Neural cell (in vitro differentiated cells): ENCODE measurements around the gene MLIP. TPM values are rescaled to one million over a fixed set of nuclear protein-coding genes. Genes with fewer than 3 reads are reported as not detected.

Source experiments
- H2AFZ ChIP-seq: fragments of 200-600, 300-800 bp; sonication (generic), shearing (Covaris generic); 2 replicates; pipeline ENCODE4 v1.6.0; 2014; ENCODE audit warnings: low read depth, mild to moderate bottlenecking, antibody characterized with exemption, low read length, moderate library complexity
- H3F3A ChIP-seq: fragments of 200-600 bp; shearing (Covaris generic); 2 replicates; pipeline ENCODE4 v1.6.1; 2016; ENCODE audit warnings: mild to moderate bottlenecking, moderate library complexity, mixed read lengths, antibody characterized with exemption, low read length; ENCODE audit not compliant: insufficient read depth, poor library complexity, severe bottlenecking
- H3K27ac ChIP-seq: fragments of 200-600, 300-800 bp; sonication (generic), shearing (Covaris generic); 2 replicates; pipeline ENCODE4 v1.5.1; 2014; ENCODE audit warnings: mild to moderate bottlenecking, low read length, moderate library complexity
- H3K27me3 ChIP-seq: fragments of 300-800, 200-600 bp; sonication (generic), shearing (Covaris generic); 2 replicates; pipeline ENCODE4 v1.6.0; 2014; ENCODE audit warnings: mild to moderate bottlenecking, low read depth, low read length, moderate library complexity; ENCODE audit not compliant: insufficient read depth
- H3K36me3 ChIP-seq: fragments of 300-800, 200-600 bp; sonication (generic), shearing (Covaris generic); 2 replicates; pipeline ENCODE4 v1.5.1; 2014; ENCODE audit warnings: mild to moderate bottlenecking, antibody characterized with exemption, low read length, moderate library complexity; ENCODE audit not compliant: insufficient read depth
- H3K4me2 ChIP-seq: fragments of 300-800, 200-600 bp; sonication (generic), shearing (Covaris generic); 2 replicates; pipeline ENCODE4 v1.6.0; 2014; ENCODE audit warnings: mild to moderate bottlenecking, low read length
- H3K4me3 ChIP-seq: fragments of 300-800, 200-600 bp; sonication (generic), shearing (Covaris generic); 2 replicates; pipeline ENCODE4 v1.5.1; 2014; ENCODE audit warnings: mild to moderate bottlenecking, low read length, moderate library complexity
- H3K79me2 ChIP-seq: fragments of 200-600 bp; shearing (Covaris generic); replicated peaks from 2 replicates; pipeline ENCODE4 v1.6.0; 2014; ENCODE audit warnings: mild to moderate bottlenecking, low read length, moderate library complexity; ENCODE audit not compliant: insufficient read depth
- H3K9ac ChIP-seq: fragments of 300-800, 200-600 bp; sonication (generic), shearing (Covaris generic); 2 replicates; pipeline ENCODE4 v1.6.1; 2016; ENCODE audit warnings: mild to moderate bottlenecking, low read length, mixed read lengths
- H3K9me2 ChIP-seq: fragments of 200-600 bp; shearing (Covaris generic); 2 replicates; pipeline ENCODE4 v1.6.1; 2016; ENCODE audit warnings: mild to moderate bottlenecking, low read length, mixed read lengths; ENCODE audit not compliant: insufficient read depth
- H3K9me3 ChIP-seq: fragments of 200-600, 300-800 bp; sonication (generic), shearing (Covaris generic); 2 replicates; pipeline ENCODE4 v1.6.1; 2016; ENCODE audit warnings: mild to moderate bottlenecking, mixed run types, low read length, moderate library complexity, mixed read lengths
- H4K20me1 ChIP-seq: fragments of 200-600 bp; shearing (Covaris generic); 2 replicates; pipeline ENCODE4 v1.6.1; 2016; ENCODE audit warnings: mild to moderate bottlenecking, mixed run types; ENCODE audit not compliant: insufficient read depth
- CTCF ChIP-seq: fragments of 450-650 bp; IDR thresholded peaks from 2 replicates; pipeline ENCODE4 v1.5.1; 2014; ENCODE audit warnings: antibody characterized with exemption, mild to moderate bottlenecking, moderate library complexity; ENCODE audit not compliant: poor library complexity, severe bottlenecking
- EP300 ChIP-seq: fragments of 450-650 bp; conservative IDR thresholded peaks from 2 replicates; pipeline ENCODE4 v1.6.1; 2014; ENCODE audit warnings: antibody characterized with exemption, mild to moderate bottlenecking, moderate library complexity; ENCODE audit not compliant: poor library complexity, severe bottlenecking
- EZH2 ChIP-seq: fragments of 200-600, 300-800 bp; shearing (Covaris generic), sonication (generic); IDR thresholded peaks from 2 replicates; pipeline ENCODE4 v1.6.1; 2014; ENCODE audit warnings: antibody characterized with exemption, low read length, borderline replicate concordance, mild to moderate bottlenecking; ENCODE audit not compliant: insufficient read depth, poor library complexity, severe bottlenecking
- MXI1 ChIP-seq: fragments of 450-650 bp; conservative IDR thresholded peaks from 2 replicates; pipeline ENCODE4 v1.6.1; 2014; ENCODE audit warnings: antibody characterized with exemption, mild to moderate bottlenecking; ENCODE audit not compliant: poor library complexity, severe bottlenecking
- POLR2AphosphoS5 ChIP-seq: IDR thresholded peaks from 2 replicates; pipeline ENCODE4 v1.6.1; 2012
- RAD21 ChIP-seq: fragments of 450-650 bp; conservative IDR thresholded peaks from 2 replicates; pipeline ENCODE4 v1.6.1; 2014; ENCODE audit warnings: antibody characterized with exemption, mild to moderate bottlenecking, moderate library complexity
- REST ChIP-seq: IDR thresholded peaks from 2 replicates; pipeline ENCODE4 v1.6.1; 2012; ENCODE audit warnings: borderline replicate concordance
- SMC3 ChIP-seq: fragments of 450-650 bp; conservative IDR thresholded peaks from 2 replicates; pipeline ENCODE4 v1.6.1; 2014; ENCODE audit warnings: antibody characterized with exemption, mild to moderate bottlenecking, moderate library complexity; ENCODE audit not compliant: poor library complexity
- TAF1 ChIP-seq: IDR thresholded peaks from 2 replicates; pipeline ENCODE4 v1.6.1; 2012; ENCODE audit warnings: low read depth
- polyA plus RNA-seq: library from polyadenylated mRNA; depleted of rRNA; stranded (reverse); fragments of >200 nt; gene quantifications from 2 replicates; pipeline ENCODE4 v1.2.3, GENCODE V29; 2014

MLIP gene
- polyA plus RNA-seq, 1 donor from 2014 or later: not detected

GRCh38 chr6:54151861-54152260 lies 40.6 kb downstream of the MLIP start:
- H3F3A ChIP-seq: no peaks in the 10 kb centered on the region
- TF ChIP-seq SMC3 (no peak), MXI1 (no peak), REST (no peak), CTCF (no peak), EZH2 (no peak)
- H3K27ac ChIP-seq: no peak overlapping the region
- H3K4me3 ChIP-seq: no peak overlapping the region
- no peaks in the 10 kb centered on the region for H3K79me2 ChIP-seq
- no peaks in the 10 kb centered on the region for H3K27me3 ChIP-seq
- no peak overlapping the region for H3K9ac ChIP-seq
- no peak overlapping the region for H2AFZ ChIP-seq
- no peaks in the 10 kb centered on the region for H3K36me3 ChIP-seq
- H3K4me2 ChIP-seq: no peak overlapping the region
- no peaks in the 10 kb centered on the region for H3K9me2 ChIP-seq
- no peaks in the 10 kb centered on the region for H3K9me3 ChIP-seq
- H4K20me1 ChIP-seq: no peaks in the 10 kb centered on the region

- Histone ChIP-seq H3K9me3 (no peaks in the 10 kb centered on the region), H3K4me3 (no peak overlapping the region), H2AFZ (no peak overlapping the region), H3K9ac (no peak overlapping the region), H3K79me2 (no peaks in the 10 kb centered on the region), H3K9me2 (no peaks in the 10 kb centered on the region), H3K27ac (no peak overlapping the region), H3K4me2 (no peak overlapping the region), H3K27me3 (no peaks in the 10 kb centered on the region), H3F3A (no peaks in the 10 kb centered on the region), H4K20me1 (no peaks in the 10 kb centered on the region), H3K36me3 (no peaks in the 10 kb centered on the region)
- no peak for TF ChIP-seq CTCF
- TF ChIP-seq SMC3: no peak
- no peak for TF ChIP-seq REST
- TF ChIP-seq POLR2AphosphoS5: no peak
- TF ChIP-seq EZH2: no peak
- TF ChIP-seq MXI1: no peak
- no peak for TF ChIP-seq EP300
- no peak for TF ChIP-seq RAD21
- TF ChIP-seq TAF1: no peak
Observed at GRCh38 chr6:54156650-54157250, 45.5 kb downstream of the MLIP start.
